GM06990 (cell line): Measurements from ENCODE around the gene TLCD3A.

Experiments used
- DNase-seq: peaks from one replicate; pipeline ENCODE4 v3.0.0-alpha.2; 2011; ENCODE audit not compliant: insufficient read length; ENCODE audit errors: extremely low read depth
- H3K27me3 ChIP-seq: replicated peaks from 2 replicates; pipeline ENCODE4 v1.6.0; 2011; ENCODE audit warnings: low read length; ENCODE audit not compliant: control insufficient read depth, insufficient read depth
- H3K36me3 ChIP-seq: 2 replicates; pipeline ENCODE4 v1.5.1; 2011; ENCODE audit warnings: low read length; ENCODE audit not compliant: control insufficient read depth, insufficient read depth
- H3K4me3 ChIP-seq: replicated peaks from 2 replicates; pipeline ENCODE4 v1.5.1; 2011; ENCODE audit warnings: low read depth, mild to moderate bottlenecking, control low read depth, low read length
- TF ChIP-seq, protein P1 (sequence below): IDR thresholded peaks from 2 replicates; pipeline ENCODE4 v1.5.1; 2011; ENCODE audit warnings: low read length, control low read depth, mild to moderate bottlenecking, inconsistent platforms; ENCODE audit not compliant: insufficient read depth, poor library complexity, severe bottlenecking

The TLCD3A gene

DNA sequence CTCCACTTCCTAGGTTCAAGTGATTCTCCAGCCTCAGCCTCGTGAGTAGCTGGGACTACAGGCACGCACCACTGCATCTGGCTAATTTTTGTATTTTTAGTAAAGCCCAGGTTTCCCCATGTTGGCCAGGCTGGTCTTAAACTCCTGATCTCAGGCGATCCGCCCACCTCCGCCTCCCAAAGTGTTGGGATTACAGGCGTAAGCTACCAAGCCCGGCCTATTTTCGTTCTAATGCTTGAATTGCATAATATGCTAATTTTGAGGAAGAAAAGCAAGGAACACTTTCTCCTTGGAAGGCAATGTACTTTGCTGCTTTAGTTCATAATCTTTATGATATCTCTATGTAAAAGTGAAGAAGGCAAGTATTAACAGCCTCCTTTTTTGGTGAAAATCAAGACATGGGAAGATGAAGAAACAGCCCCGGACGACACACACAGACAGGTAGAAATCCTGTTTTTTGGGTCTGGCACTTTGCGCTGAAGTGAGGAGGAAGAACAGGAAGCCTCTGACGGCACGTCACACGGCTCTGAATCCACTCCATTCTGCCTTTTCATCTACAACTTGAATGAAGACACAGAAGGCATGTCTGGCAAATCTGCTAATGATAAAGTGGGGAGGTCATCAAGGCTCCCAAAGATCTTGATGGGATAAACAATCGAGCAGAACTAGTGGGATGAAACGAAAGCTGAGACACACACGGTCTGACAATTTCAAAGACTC, 42.7 kb upstream of the TLCD3A start:
- TF ChIP-seq, protein P1, sequence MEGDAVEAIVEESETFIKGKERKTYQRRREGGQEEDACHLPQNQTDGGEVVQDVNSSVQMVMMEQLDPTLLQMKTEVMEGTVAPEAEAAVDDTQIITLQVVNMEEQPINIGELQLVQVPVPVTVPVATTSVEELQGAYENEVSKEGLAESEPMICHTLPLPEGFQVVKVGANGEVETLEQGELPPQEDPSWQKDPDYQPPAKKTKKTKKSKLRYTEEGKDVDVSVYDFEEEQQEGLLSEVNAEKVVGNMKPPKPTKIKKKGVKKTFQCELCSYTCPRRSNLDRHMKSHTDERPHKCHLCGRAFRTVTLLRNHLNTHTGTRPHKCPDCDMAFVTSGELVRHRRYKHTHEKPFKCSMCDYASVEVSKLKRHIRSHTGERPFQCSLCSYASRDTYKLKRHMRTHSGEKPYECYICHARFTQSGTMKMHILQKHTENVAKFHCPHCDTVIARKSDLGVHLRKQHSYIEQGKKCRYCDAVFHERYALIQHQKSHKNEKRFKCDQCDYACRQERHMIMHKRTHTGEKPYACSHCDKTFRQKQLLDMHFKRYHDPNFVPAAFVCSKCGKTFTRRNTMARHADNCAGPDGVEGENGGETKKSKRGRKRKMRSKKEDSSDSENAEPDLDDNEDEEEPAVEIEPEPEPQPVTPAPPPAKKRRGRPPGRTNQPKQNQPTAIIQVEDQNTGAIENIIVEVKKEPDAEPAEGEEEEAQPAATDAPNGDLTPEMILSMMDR, result no peak
- Histone ChIP-seq H3K27me3 (no peaks in the 10 kb centered on the region), H3K36me3 (peaks cover 7% of the 10 kb centered on the region), H3K4me3 (no peak overlapping the region)
- no peak for DNase-seq

DNA sequence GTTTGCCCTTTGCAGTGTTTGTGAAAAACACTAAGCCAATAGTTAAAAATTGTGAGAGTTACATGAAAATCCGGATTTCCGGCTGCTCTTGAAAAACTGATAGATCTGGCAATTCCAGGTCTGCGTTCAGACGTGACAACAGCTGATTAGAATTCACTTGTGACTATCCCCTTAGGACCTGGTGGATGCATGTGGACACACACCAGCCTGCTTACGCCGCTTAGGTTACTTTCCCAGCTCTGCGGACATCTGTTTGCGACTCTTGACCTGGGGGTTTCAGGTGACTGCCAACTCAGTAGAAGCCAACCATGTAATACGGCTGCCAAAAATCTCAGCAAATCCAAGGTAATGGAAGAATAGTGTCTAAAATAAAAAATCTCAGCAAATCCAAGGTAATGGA, 42.0 kb upstream of the TLCD3A start:
- TF ChIP-seq, protein P1, result no peak
- H3K4me3 ChIP-seq, result no peak overlapping the region
- DNase-seq, result no peak

DNA sequence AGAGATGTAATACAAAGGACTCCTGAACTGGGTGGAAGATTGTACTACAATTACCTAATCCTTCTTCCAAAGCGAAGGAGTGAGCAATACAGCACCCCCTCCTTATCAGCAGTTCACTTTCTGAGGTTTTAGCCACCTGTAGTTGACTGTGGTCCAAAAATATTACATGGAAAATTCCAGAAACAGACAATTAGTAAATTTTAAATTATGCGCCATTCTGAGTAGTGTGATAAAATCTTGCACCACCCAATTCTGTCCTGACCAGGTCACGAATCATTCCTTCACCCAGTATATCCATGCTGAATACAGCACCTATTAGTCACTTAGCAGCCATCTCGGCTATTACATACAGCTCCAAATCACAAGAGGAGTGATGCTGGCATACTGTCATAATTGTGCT, 41.0 kb upstream of the TLCD3A start:
- peaks cover 7% of the 10 kb centered on the region for H3K36me3 ChIP-seq
- TF ChIP-seq, protein P1, result no peak
- H3K27me3 ChIP-seq, result no peaks in the 10 kb centered on the region
- DNase-seq, result no peak
- no peak overlapping the region for H3K4me3 ChIP-seq

More for the DNA sequence above, 42.0 kb upstream of the TLCD3A start:
- H3K36me3 ChIP-seq, result peaks cover 7% of the 10 kb centered on the region
- H3K27me3 ChIP-seq, result no peaks in the 10 kb centered on the region

DNA sequence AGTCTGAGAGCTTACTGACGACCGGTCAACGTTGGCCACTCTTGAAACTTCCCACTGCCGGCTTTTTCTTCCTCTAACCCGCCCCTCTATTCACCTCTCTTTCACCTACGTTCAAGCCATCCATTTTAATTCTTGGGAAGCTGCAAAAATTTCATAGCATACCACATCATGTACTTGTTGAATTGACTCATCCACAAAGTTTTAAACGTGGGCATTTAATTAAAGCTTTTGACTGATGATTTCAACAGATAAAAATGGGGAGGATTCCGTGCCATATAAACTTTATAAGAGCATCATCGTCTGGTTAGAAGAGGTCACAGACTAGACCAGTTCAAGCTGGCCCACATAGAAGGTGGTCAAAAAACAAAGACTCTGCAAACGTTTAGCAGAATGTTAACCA, 40.3 kb upstream of the TLCD3A start:
- Histone ChIP-seq H3K36me3 (peaks cover 8% of the 10 kb centered on the region), H3K4me3 (no peak overlapping the region), H3K27me3 (no peaks in the 10 kb centered on the region)
- DNase-seq, result no peak
- TF ChIP-seq, protein P1, result no peak

DNA sequence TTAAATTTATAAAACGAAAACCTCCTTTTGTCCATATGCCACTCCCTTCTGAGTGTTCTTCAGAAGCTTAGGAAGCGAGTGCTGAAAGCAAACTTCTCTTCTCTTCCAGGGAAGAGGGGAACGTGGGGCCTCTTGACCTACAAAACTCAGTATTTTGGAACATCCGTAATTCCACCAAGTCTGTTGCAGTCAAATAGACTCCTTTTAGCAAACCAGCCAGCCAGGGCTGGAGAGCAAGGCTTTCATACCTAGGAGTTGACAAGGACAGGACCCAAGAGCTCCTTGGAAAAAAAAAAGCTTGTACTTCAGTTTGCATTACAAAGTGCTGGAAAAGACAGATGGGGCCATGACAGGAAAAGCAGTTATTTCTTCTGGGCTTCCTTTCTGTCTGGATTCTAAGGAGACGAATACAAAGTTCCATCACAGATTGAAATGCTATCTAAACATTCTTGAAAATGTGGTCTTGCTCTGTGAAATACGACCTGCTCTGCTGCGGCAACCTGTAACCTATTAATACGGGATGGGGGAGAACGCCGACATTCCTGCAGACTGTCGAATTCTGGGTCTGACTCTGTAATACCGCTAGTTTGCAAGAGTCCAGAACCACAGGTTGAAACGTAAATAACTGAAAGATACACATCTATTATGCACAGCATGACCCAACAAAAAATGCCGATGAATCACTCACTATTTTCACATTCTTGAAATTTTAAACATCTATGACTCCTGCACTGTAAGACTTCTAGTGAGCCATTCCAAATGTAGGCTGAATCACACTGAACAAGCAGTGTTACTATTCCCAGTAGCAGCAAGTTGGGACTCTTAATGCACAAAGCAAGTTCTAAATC, 38.4 kb upstream of the TLCD3A start:
- Histone ChIP-seq H3K36me3 (peaks cover 16% of the 10 kb centered on the region), H3K4me3 (no peak overlapping the region), H3K27me3 (no peaks in the 10 kb centered on the region)
- TF ChIP-seq, protein P1, result no peak
- DNase-seq, result no peak
